K562 (cell line): ENCODE data around the gene INPPL1.
"Not testable (repeated sequence)": the region's sequence is repeated elsewhere in the genome, so short reads cannot be mapped to it uniquely, and the experiment has no call there.

Experiments used
- CBX8 ChIP-seq: fragments of 200-600 bp; sonication (generic); IDR thresholded peaks from 2 replicates; pipeline ENCODE4 v1.6.1; 2012; ENCODE audit warnings: borderline replicate concordance, mixed run types, low read depth, mild to moderate bottlenecking, moderate library complexity, mixed read lengths, low read length, control low read depth, inconsistent platforms; ENCODE audit not compliant: poor library complexity, severe bottlenecking; ENCODE audit errors: extremely low read depth
- CREM ChIP-seq: IDR thresholded peaks from 2 replicates; pipeline ENCODE4 v1.6.1; 2014; ENCODE audit warnings: antibody characterized with exemption, low read depth
- CTCF ChIP-seq, 3 experiments: IDR thresholded peaks in 2 of 3; conservative IDR thresholded peaks in 1 of 3; 2 replicates each; pipeline ENCODE4 v1.5.1; 2011 to 2012; ENCODE audit warnings: low read length in 3 of 3, mild to moderate bottlenecking in 3 of 3, control low read depth in 2 of 3, improper control_type of control experiment in 1 of 3, inconsistent platforms in 1 of 3, low read depth in 1 of 3, mixed read lengths in 1 of 3, moderate library complexity in 1 of 3; ENCODE audit not compliant: insufficient read depth in 2 of 3
- ETV5 ChIP-seq: sonication (generic); formaldehyde crosslinking; IDR thresholded peaks from 2 replicates; pipeline ENCODE4 v1.4.0; 2020; ENCODE audit warnings: low read depth, mild to moderate bottlenecking, missing genetic modification reagents
- HDGF ChIP-seq: fragments of 450-650 bp; IDR thresholded peaks from 2 replicates; pipeline ENCODE4 v1.6.1; 2016
- IRF2 ChIP-seq: sonication (generic); formaldehyde crosslinking; IDR thresholded peaks from 2 replicates; pipeline ENCODE4 v1.8.1; 2022; ENCODE audit warnings: mild to moderate bottlenecking, missing genetic modification reagents
- POLR2AphosphoS5 ChIP-seq: IDR thresholded peaks from 2 replicates; pipeline ENCODE4 v1.6.1; 2011; ENCODE audit warnings: mild to moderate bottlenecking, low read depth, low read length, moderate library complexity; ENCODE audit not compliant: control insufficient read depth, insufficient read depth
- PTRF ChIP-seq: fragments of 450-650 bp; IDR thresholded peaks from 2 replicates; pipeline ENCODE4 v1.6.1; 2016; ENCODE audit warnings: mild to moderate bottlenecking, missing genetic modification characterization, missing compliant biosample characterization
- SIN3A ChIP-seq, 2 experiments: fragments of 150-350 bp in 1 of 2; IDR thresholded peaks; 2 replicates each; pipeline ENCODE4 v1.6.1; 2011 to 2016; ENCODE audit warnings: borderline replicate concordance in 2 of 2, low read depth in 2 of 2, low read length in 2 of 2, mild to moderate bottlenecking in 2 of 2, moderate library complexity in 2 of 2; ENCODE audit not compliant: control insufficient read depth in 1 of 2
- TRIM28 ChIP-seq: fragments of 450-650 bp; IDR thresholded peaks from 2 replicates; pipeline ENCODE4 v1.6.1; 2017
- XRCC5 ChIP-seq: fragments of 200-400 bp; formaldehyde crosslinking; IDR thresholded peaks from 2 replicates; pipeline ENCODE4 v1.6.1; 2017; ENCODE audit warnings: low read depth, mild to moderate bottlenecking, low read length
- TF ChIP-seq, protein P1 (sequence below): sonication (generic); formaldehyde crosslinking; IDR thresholded peaks from 2 replicates; pipeline ENCODE4 v1.8.1; 2022; ENCODE audit warnings: missing genetic modification reagents
- TF ChIP-seq, protein P2 (sequence below): sonication (generic); formaldehyde crosslinking; IDR thresholded peaks from 2 replicates; pipeline ENCODE4 v1.8.1; 2023; ENCODE audit warnings: mild to moderate bottlenecking, missing genetic modification reagents

DNA sequence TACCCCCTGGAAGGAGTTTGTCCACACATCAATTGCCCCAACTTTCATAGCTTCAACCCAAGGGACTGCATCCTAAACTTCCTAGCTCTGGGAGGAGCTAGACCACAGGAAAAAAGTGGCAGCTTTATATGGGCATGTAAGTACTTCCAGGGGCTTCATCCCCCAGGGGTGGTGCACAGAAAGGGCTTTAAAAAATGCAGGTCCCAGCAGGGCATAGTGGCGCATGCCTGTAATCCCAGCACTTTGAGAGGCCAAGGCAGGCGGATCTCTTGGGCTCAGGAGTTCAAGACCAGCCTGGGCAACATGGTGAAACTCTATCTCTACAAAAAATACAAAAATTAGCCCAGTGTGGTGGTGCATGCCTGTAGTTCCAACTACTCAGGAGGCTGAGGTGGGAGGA, 17.8 kb upstream of the INPPL1 start:
- not testable (repeated sequence) for TF ChIP-seq CREM; IRF2 (CRISPR knock-in tag); ETV5; CBX8; POLR2AphosphoS5; SIN3A (IDR thresholded peaks at IDR 0.05; ENCODE audit: borderline replicate concordance in 2 of 2, control insufficient read depth in 1 of 2, low read depth in 2 of 2, low read length in 2 of 2); TRIM28; PTRF; XRCC5; HDGF; CTCF (IDR thresholded peaks at IDR 0.05 in 2 of 3, conservative IDR thresholded peaks at IDR 0.05 in 1 of 3; ENCODE audit: insufficient read depth in 2 of 3, low read depth in 1 of 3, low read length in 3 of 3)
- TF ChIP-seq, protein P1, sequence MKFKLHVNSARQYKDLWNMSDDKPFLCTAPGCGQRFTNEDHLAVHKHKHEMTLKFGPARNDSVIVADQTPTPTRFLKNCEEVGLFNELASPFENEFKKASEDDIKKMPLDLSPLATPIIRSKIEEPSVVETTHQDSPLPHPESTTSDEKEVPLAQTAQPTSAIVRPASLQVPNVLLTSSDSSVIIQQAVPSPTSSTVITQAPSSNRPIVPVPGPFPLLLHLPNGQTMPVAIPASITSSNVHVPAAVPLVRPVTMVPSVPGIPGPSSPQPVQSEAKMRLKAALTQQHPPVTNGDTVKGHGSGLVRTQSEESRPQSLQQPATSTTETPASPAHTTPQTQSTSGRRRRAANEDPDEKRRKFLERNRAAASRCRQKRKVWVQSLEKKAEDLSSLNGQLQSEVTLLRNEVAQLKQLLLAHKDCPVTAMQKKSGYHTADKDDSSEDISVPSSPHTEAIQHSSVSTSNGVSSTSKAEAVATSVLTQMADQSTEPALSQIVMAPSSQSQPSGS, result not testable (repeated sequence)
- TF ChIP-seq, protein P2, sequence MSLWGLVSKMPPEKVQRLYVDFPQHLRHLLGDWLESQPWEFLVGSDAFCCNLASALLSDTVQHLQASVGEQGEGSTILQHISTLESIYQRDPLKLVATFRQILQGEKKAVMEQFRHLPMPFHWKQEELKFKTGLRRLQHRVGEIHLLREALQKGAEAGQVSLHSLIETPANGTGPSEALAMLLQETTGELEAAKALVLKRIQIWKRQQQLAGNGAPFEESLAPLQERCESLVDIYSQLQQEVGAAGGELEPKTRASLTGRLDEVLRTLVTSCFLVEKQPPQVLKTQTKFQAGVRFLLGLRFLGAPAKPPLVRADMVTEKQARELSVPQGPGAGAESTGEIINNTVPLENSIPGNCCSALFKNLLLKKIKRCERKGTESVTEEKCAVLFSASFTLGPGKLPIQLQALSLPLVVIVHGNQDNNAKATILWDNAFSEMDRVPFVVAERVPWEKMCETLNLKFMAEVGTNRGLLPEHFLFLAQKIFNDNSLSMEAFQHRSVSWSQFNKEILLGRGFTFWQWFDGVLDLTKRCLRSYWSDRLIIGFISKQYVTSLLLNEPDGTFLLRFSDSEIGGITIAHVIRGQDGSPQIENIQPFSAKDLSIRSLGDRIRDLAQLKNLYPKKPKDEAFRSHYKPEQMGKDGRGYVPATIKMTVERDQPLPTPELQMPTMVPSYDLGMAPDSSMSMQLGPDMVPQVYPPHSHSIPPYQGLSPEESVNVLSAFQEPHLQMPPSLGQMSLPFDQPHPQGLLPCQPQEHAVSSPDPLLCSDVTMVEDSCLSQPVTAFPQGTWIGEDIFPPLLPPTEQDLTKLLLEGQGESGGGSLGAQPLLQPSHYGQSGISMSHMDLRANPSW (CRISPR knock-in tag), result not testable (repeated sequence)
